OCI-LY1 (cell line): ENCODE data around the gene PDE6B.

Experiments
- H2AFZ ChIP-seq: fragments of 200-600 bp; sonication (generic), shearing (Covaris generic); 2 replicates; pipeline ENCODE4 v1.6.0; 2014; ENCODE audit warnings: antibody characterized with exemption, mild to moderate bottlenecking, low read length
- H3F3A ChIP-seq: fragments of 200-600 bp; sonication (generic), shearing (Covaris generic); 2 replicates; pipeline ENCODE4 v1.6.0; 2014; ENCODE audit warnings: mild to moderate bottlenecking, antibody characterized with exemption, low read length, moderate library complexity; ENCODE audit not compliant: insufficient read depth
- H3K27ac ChIP-seq: fragments of 200-600 bp; sonication (generic); 2 replicates; pipeline ENCODE4 v1.5.1; 2014; ENCODE audit warnings: low read length, mixed run types, mild to moderate bottlenecking, low read depth; ENCODE audit not compliant: poor library complexity, severe bottlenecking
- H3K27me3 ChIP-seq: fragments of 200-600 bp; sonication (generic); 2 replicates; pipeline ENCODE4 v1.6.0; 2014; ENCODE audit warnings: antibody characterized with exemption, mild to moderate bottlenecking, low read length, moderate library complexity; ENCODE audit not compliant: insufficient read depth
- H3K36me3 ChIP-seq: fragments of 200-600 bp; sonication (generic); 2 replicates; pipeline ENCODE4 v1.6.1; 2014; ENCODE audit warnings: mild to moderate bottlenecking, antibody characterized with exemption, low read length, moderate library complexity, mixed read lengths; ENCODE audit not compliant: insufficient read depth
- H3K4me1 ChIP-seq: fragments of 200-600 bp; sonication (generic); 2 replicates; pipeline ENCODE4 v1.5.1; 2014; ENCODE audit warnings: mild to moderate bottlenecking, low read length, moderate library complexity; ENCODE audit not compliant: insufficient read depth, severe bottlenecking
- H3K4me2 ChIP-seq: fragments of 200-600 bp; sonication (generic), shearing (Covaris generic); 2 replicates; pipeline ENCODE4 v1.6.1; 2014; ENCODE audit warnings: low read length
- H3K4me3 ChIP-seq: fragments of 200-600 bp; sonication (generic); 2 replicates; pipeline ENCODE4 v1.5.1; 2014; ENCODE audit warnings: low read length, low read depth, mild to moderate bottlenecking, mixed read lengths; ENCODE audit not compliant: poor library complexity, severe bottlenecking
- H3K79me2 ChIP-seq: fragments of 200-600 bp; shearing (Covaris generic); 2 replicates; pipeline ENCODE4 v1.6.1; 2016; ENCODE audit warnings: mixed run types, low read length, mixed read lengths; ENCODE audit not compliant: insufficient read depth
- H3K9ac ChIP-seq: fragments of 200-600 bp; sonication (generic), shearing (Covaris generic); 2 replicates; pipeline ENCODE4 v1.6.1; 2014; ENCODE audit warnings: mild to moderate bottlenecking, low read length, mixed read lengths
- H3K9me2 ChIP-seq: fragments of 200-600 bp; sonication (generic), shearing (Covaris generic); 2 replicates; pipeline ENCODE4 v1.6.1; 2014; ENCODE audit warnings: low read depth, mild to moderate bottlenecking, low read length, mixed read lengths
- H3K9me3 ChIP-seq: fragments of 200-600 bp; shearing (Covaris generic); 2 replicates; pipeline ENCODE4 v1.6.1; 2014; ENCODE audit warnings: low read length, mixed read lengths
- H4K20me1 ChIP-seq: fragments of 200-600 bp; sonication (generic), shearing (Covaris generic); 2 replicates; pipeline ENCODE4 v1.6.0; 2016; ENCODE audit warnings: mild to moderate bottlenecking, low read length; ENCODE audit not compliant: insufficient read depth
- CTCF ChIP-seq: fragments of 200-600 bp; sonication (generic), shearing (Covaris generic); IDR thresholded peaks from 2 replicates; pipeline ENCODE4 v1.5.1; 2017; ENCODE audit warnings: mild to moderate bottlenecking, antibody characterized with exemption, low read length, moderate library complexity, mixed read lengths
- EZH2 ChIP-seq: fragments of 200-600 bp; sonication (generic), shearing (Covaris generic); IDR thresholded peaks from 2 replicates; pipeline ENCODE4 v1.8.0; 2017; ENCODE audit warnings: borderline replicate concordance, mixed run types, mild to moderate bottlenecking, antibody characterized with exemption, low read length, moderate library complexity, mixed read lengths

Gene PDE6B

GRCh38 chr4:587671-588350 is 37.6 kb upstream of the PDE6B start:
- Histone ChIP-seq H3K36me3 (no peaks in the 10 kb centered on the region), H3K9ac (no peak overlapping the region), H3K27me3 (no peaks in the 10 kb centered on the region), H3K79me2 (no peaks in the 10 kb centered on the region), H3K9me3 (no peaks in the 10 kb centered on the region), H2AFZ (no peak overlapping the region), H3F3A (no peaks in the 10 kb centered on the region), H3K4me2 (no peak overlapping the region), H4K20me1 (no peaks in the 10 kb centered on the region), H3K4me1 (no peaks in the 10 kb centered on the region), H3K9me2 (no peaks in the 10 kb centered on the region), H3K4me3 (no peak overlapping the region), H3K27ac (no peak overlapping the region)
- TF ChIP-seq EZH2 (no peak), CTCF (no peak)

- no peak overlapping the region for H3K4me2 ChIP-seq
- H3K27ac ChIP-seq = no peak overlapping the region
- H3K79me2 ChIP-seq = no peaks in the 10 kb centered on the region
- no peak overlapping the region for H2AFZ ChIP-seq
- TF ChIP-seq EZH2 = no peak
- TF ChIP-seq CTCF = no peak
- H3K9ac ChIP-seq = no peak overlapping the region
- no peaks in the 10 kb centered on the region for H3K4me1 ChIP-seq
- no peak overlapping the region for H3K4me3 ChIP-seq
- H3F3A ChIP-seq = no peaks in the 10 kb centered on the region
- no peaks in the 10 kb centered on the region for H3K9me2 ChIP-seq
- no peaks in the 10 kb centered on the region for H3K36me3 ChIP-seq
- H4K20me1 ChIP-seq = no peaks in the 10 kb centered on the region
- H3K27me3 ChIP-seq = no peaks in the 10 kb centered on the region
- H3K9me3 ChIP-seq = no peaks in the 10 kb centered on the region
Observed at GRCh38 chr4:588351-588849, 37.0 kb upstream of the PDE6B start.

- H3K27me3 ChIP-seq = no peaks in the 10 kb centered on the region
- H2AFZ ChIP-seq = no peak overlapping the region
- H3K9me2 ChIP-seq = no peaks in the 10 kb centered on the region
- no peak overlapping the region for H3K4me3 ChIP-seq
- H3K79me2 ChIP-seq = no peaks in the 10 kb centered on the region
- H4K20me1 ChIP-seq = no peaks in the 10 kb centered on the region
- H3K4me1 ChIP-seq = no peaks in the 10 kb centered on the region
- H3K9me3 ChIP-seq = no peaks in the 10 kb centered on the region
- no peak for TF ChIP-seq CTCF
- TF ChIP-seq EZH2 = no peak
- H3K4me2 ChIP-seq = no peak overlapping the region
- H3K27ac ChIP-seq = no peak overlapping the region
- no peaks in the 10 kb centered on the region for H3F3A ChIP-seq
- H3K9ac ChIP-seq = no peak overlapping the region
- H3K36me3 ChIP-seq = no peaks in the 10 kb centered on the region
Observed at GRCh38 chr4:589219-589963, 36.0 kb upstream of the PDE6B start.
